GM23248 (cell line): ENCODE data around the gene RNF149.

Experiments used
- EZH2 ChIP-seq: fragments of 200-600 bp; sonication (generic); IDR thresholded peaks from 2 replicates; pipeline ENCODE4 v1.6.1; 2018; ENCODE audit warnings: antibody characterized with exemption, mild to moderate bottlenecking; ENCODE audit not compliant: insufficient read depth, poor library complexity, severe bottlenecking
- EZH2phosphoT487 ChIP-seq: fragments of 200-600 bp; sonication (generic); IDR thresholded peaks from 2 replicates; pipeline ENCODE4 v1.6.1; 2018; ENCODE audit warnings: antibody characterized with exemption, moderate library complexity, mild to moderate bottlenecking, low read depth; ENCODE audit not compliant: insufficient read depth

DNA sequence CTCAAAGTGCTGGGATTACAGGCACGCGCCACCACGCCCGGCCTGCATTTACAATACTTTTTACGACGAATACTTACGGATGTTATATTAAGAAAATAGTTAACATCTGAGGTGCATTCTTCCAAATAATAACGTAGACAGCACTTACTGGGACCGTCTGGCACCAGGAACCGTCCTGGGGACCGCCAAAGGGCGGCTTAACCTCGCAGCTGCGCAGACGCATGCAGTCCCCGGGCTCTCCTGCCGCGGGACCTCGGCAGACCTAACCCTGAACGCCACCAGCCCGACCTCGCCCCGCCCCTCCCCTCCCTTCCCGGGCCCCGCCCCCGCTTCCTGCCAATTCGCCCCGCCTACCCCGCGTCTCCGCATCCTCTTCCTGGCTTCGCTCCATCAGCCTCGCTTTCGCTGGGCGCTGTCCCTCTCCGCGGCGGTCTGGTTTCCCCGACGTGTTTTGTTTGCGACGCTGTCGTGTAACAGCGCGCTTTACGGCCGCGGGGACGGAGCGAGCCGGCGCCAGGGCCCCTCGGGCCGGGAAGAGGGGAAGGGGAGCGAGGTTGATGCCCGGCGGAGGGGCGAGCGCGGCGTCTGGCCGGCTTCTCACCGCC lies 56.0 kb downstream of the RNF149 start, which contains the start of gene CNOT11:
- TF ChIP-seq EZH2 = no peak
- no peak for TF ChIP-seq EZH2phosphoT487
